IMR-90 (cell line): Measurements from ENCODE around the gene CNFN. TPM values are rescaled to one million over a fixed set of nuclear protein-coding genes. Genes with fewer than 3 reads are reported as not detected.
A peak's percentile ranks its signal among the peaks of the same experiment; 100 is the strongest.

Source experiments
- ATAC-seq: fragments of 200-7000 bp; cut with Tn5 transposase; 2 replicates; pipeline ENCODE4 v1.9.1; 2020; ENCODE audit warnings: low read depth, mild to moderate bottlenecking, moderate library complexity
- BruUV-seq: library from RNA; stranded (reverse); fragments of 400-500 nt; replicated peaks from 2 replicates; lab custom pipeline; 2021; lab: Mats Ljungman, UMichigan
- CTCF ChIA-PET: fragments of 300-600 bp; formaldehyde crosslinking; extraction: SDS; loops from one replicate; lab custom pipeline; 2021; ENCODE audit warnings: antibody characterized with exemption; lab: Yijun Ruan, JAX
- POLR2A ChIA-PET: fragments of 300-600 bp; sonication (Branson Sonifier 250); formaldehyde crosslinking; loops from one replicate; lab custom pipeline; 2022; ENCODE audit warnings: antibody characterized with exemption; ENCODE audit not compliant: unreplicated experiment; lab: Charles Lee
- DNase-seq: peaks from one replicate; pipeline ENCODE4 v3.0.0; 2013
- H2AFZ ChIP-seq: replicated peaks from 2 replicates; pipeline ENCODE3; 2013; ENCODE audit warnings: low read length, mild to moderate bottlenecking; ENCODE audit not compliant: poor library complexity
- H2AK5ac ChIP-seq: 2 replicates; pipeline ENCODE4 v1.6.1; 2013; ENCODE audit warnings: low read depth, low read length, inconsistent platforms
- H2AK9ac ChIP-seq: replicated peaks from 2 replicates; pipeline ENCODE3; 2013; ENCODE audit warnings: mild to moderate bottlenecking, low read depth, low read length, moderate library complexity; ENCODE audit not compliant: poor library complexity
- H2BK120ac ChIP-seq: 2 replicates; pipeline ENCODE4 v1.6.1; 2013; ENCODE audit warnings: low read depth, low read length, inconsistent platforms
- H2BK15ac ChIP-seq: 3 replicates; pipeline ENCODE4 v1.6.1; 2013; ENCODE audit warnings: low read depth, low read length, inconsistent platforms
- H2BK20ac ChIP-seq: 2 replicates; pipeline ENCODE4 v1.6.1; 2013; ENCODE audit warnings: low read depth, mild to moderate bottlenecking, inconsistent platforms, low read length, moderate library complexity
- H2BK5ac ChIP-seq: 2 replicates; pipeline ENCODE4 v1.6.1; 2013; ENCODE audit warnings: mild to moderate bottlenecking, low read depth, low read length, inconsistent platforms; ENCODE audit not compliant: poor library complexity, severe bottlenecking
- H3K14ac ChIP-seq: replicated peaks from 2 replicates; pipeline ENCODE4 v1.6.1; 2013; ENCODE audit warnings: low read depth, low read length, inconsistent platforms
- H3K18ac ChIP-seq: 2 replicates; pipeline ENCODE4 v1.6.1; 2013; ENCODE audit warnings: low read depth, low read length, control low read depth
- H3K23ac ChIP-seq: 2 replicates; pipeline ENCODE4 v1.6.1; 2013; ENCODE audit warnings: low read depth, low read length, inconsistent platforms
- H3K27ac ChIP-seq: 2 replicates; pipeline ENCODE4 v1.5.1; 2013; ENCODE audit warnings: mild to moderate bottlenecking, control low read depth, low read length; ENCODE audit not compliant: insufficient read depth
- H3K27me3 ChIP-seq: 2 replicates; pipeline ENCODE4 v1.6.1; 2013; ENCODE audit warnings: low read length; ENCODE audit not compliant: control insufficient read depth, insufficient read depth
- H3K36me3 ChIP-seq: 2 replicates; pipeline ENCODE4 v1.6.1; 2013; ENCODE audit warnings: low read length, mixed read lengths; ENCODE audit not compliant: control insufficient read depth, insufficient read depth
- H3K4ac ChIP-seq: 2 replicates; pipeline ENCODE4 v1.6.1; 2013; ENCODE audit warnings: low read depth, low read length, inconsistent platforms
- H3K4me1 ChIP-seq: 2 replicates; pipeline ENCODE4 v1.6.1; 2013; ENCODE audit warnings: low read length, mixed read lengths; ENCODE audit not compliant: control insufficient read depth, insufficient read depth
- H3K4me2 ChIP-seq: 2 replicates; pipeline ENCODE4 v1.6.1; 2013; ENCODE audit warnings: low read depth, mild to moderate bottlenecking, control low read depth, low read length, moderate library complexity
- H3K4me3 ChIP-seq: 2 replicates; pipeline ENCODE4 v1.5.1; 2013; ENCODE audit warnings: low read depth, mild to moderate bottlenecking, control low read depth, low read length, moderate library complexity; ENCODE audit not compliant: insufficient read depth
- H3K56ac ChIP-seq: 2 replicates; pipeline ENCODE4 v1.6.1; 2013; ENCODE audit warnings: low read length, inconsistent platforms; ENCODE audit not compliant: insufficient read depth; ENCODE audit errors: extremely low read depth
- H3K79me1 ChIP-seq, 2 experiments: 2 replicates each; pipeline ENCODE4 v1.6.1; 2013; ENCODE audit warnings: low read length in 2 of 2, inconsistent platforms in 1 of 2, low read depth in 1 of 2
- H3K9ac ChIP-seq: 2 replicates; pipeline ENCODE4 v1.6.1; 2013; ENCODE audit warnings: low read depth, low read length, control low read depth
- H3K9me1 ChIP-seq: 2 replicates; pipeline ENCODE4 v1.6.1; 2013; ENCODE audit warnings: low read length, inconsistent platforms; ENCODE audit not compliant: insufficient read depth
- H3K9me3 ChIP-seq: 2 replicates; pipeline ENCODE4 v1.6.1; 2013; ENCODE audit warnings: low read length; ENCODE audit not compliant: control insufficient read depth, insufficient read depth
- H4K20me1 ChIP-seq: 2 replicates; pipeline ENCODE4 v1.6.1; 2013; ENCODE audit warnings: low read length, inconsistent platforms; ENCODE audit not compliant: insufficient read depth
- H4K5ac ChIP-seq: 2 replicates; pipeline ENCODE4 v1.6.1; 2013; ENCODE audit warnings: mild to moderate bottlenecking, low read depth, low read length, control low read depth
- H4K8ac ChIP-seq, 2 experiments: 2 replicates each; pipeline ENCODE4 v1.6.1; 2013; ENCODE audit warnings: low read depth in 2 of 2, low read length in 2 of 2, control low read depth in 1 of 2, inconsistent platforms in 1 of 2
- H4K91ac ChIP-seq: 2 replicates; pipeline ENCODE4 v1.6.1; 2013; ENCODE audit warnings: low read depth, low read length, inconsistent platforms; ENCODE audit not compliant: insufficient read depth
- BHLHE40 ChIP-seq: fragments of 150-350 bp; IDR thresholded peaks from 2 replicates; pipeline ENCODE4 v1.6.1; 2016; ENCODE audit warnings: mild to moderate bottlenecking, low read depth, low read length
- CHD1 ChIP-seq: IDR thresholded peaks from 2 replicates; pipeline ENCODE4 v1.6.1; 2012; ENCODE audit warnings: low read depth, low read length, improper control_type of control experiment
- CTCF ChIP-seq: conservative IDR thresholded peaks from 2 replicates; pipeline ENCODE4 v1.5.1; 2012; ENCODE audit warnings: mild to moderate bottlenecking, low read depth, low read length, improper control_type of control experiment
- ELK1 ChIP-seq: fragments of 150-350 bp; IDR thresholded peaks from 2 replicates; pipeline ENCODE4 v1.6.1; 2016; ENCODE audit warnings: low read depth, mild to moderate bottlenecking, low read length, moderate library complexity, borderline replicate concordance
- MAFK ChIP-seq: IDR thresholded peaks from 2 replicates; pipeline ENCODE4 v1.6.1; 2012; ENCODE audit warnings: low read depth, low read length, improper control_type of control experiment
- MAZ ChIP-seq: IDR thresholded peaks from 2 replicates; pipeline ENCODE4 v1.6.1; 2012; ENCODE audit warnings: low read depth, mild to moderate bottlenecking, low read length, improper control_type of control experiment, moderate library complexity, borderline replicate concordance
- NFE2L2 ChIP-seq: fragments of 150-350 bp; IDR thresholded peaks from 2 replicates; pipeline ENCODE4 v1.6.1; 2016; ENCODE audit warnings: low read depth, mild to moderate bottlenecking, low read length
- USF2 ChIP-seq: fragments of 150-350 bp; IDR thresholded peaks from 2 replicates; pipeline ENCODE4 v1.6.1; 2017; ENCODE audit warnings: mild to moderate bottlenecking, antibody characterized with exemption, low read length, low read depth
- WGBS, 2 experiments: methylation state at CpG; one replicate each; pipeline versions ENCODE4 v1.1.5 to v1.1.7; 2013; ENCODE audit warnings: missing lambda C conversion rate in 2 of 2; ENCODE audit not compliant: insufficient read length in 1 of 2; ENCODE audit errors: extremely low coverage in 2 of 2; 5-methylcytosine and 5-hydroxymethylcytosine counted together
- dilution Hi-C: fragments of 300-500 bp; cut with HindIII; formaldehyde crosslinking; loops from one replicate; pipeline ENCODE4 v1.14.3; 2018; ENCODE audit warnings: low sequenced_read_pairs; ENCODE audit not compliant: unreplicated experiment
- in situ Hi-C: fragments of 300-500 bp; cut with MboI; formaldehyde crosslinking; loops from 3 replicates; pipeline ENCODE4 v1.14.3; 2019; ENCODE audit warnings: low sequenced_read_pairs, inconsistent platforms, mixed read lengths
- intact Hi-C: fragments of 100-400 bp; cut with micrococcal nuclease; formaldehyde crosslinking; loops from 2 replicates; pipeline ENCODE4 v1.10.0; 2022
- polyA plus RNA-seq, 3 experiments: library from polyadenylated mRNA; depleted of rRNA; stranded (reverse); fragments of >200 nt; gene quantifications; 2 replicates each; pipeline ENCODE4 v1.2.3, GENCODE V29; 2012; ENCODE audit warnings: low replicate concordance in 1 of 3
- total RNA-seq: library from RNA; depleted of rRNA; stranded (reverse); fragments of >200 nt; gene quantifications from 2 replicates; pipeline ENCODE4 v1.2.3, GENCODE V29; 2012

The CNFN gene
- total and polyA plus RNA-seq, 2 of the 4 experiments (the other 2 are of a cell fraction), result 1.2 TPM; not detected in 1

GRCh38 chr19:42352301-42353259, 37.5 kb downstream of the CNFN start:
- Histone ChIP-seq H3K27ac (no peak overlapping the region), H3K18ac (no peak overlapping the region), H3K4ac (no peak overlapping the region), H3K23ac (no peak overlapping the region), H3K9me1 (0 out of 2 replicates have a peak, but pooled peaks cover 4% of the 10 kb centered on the region), H4K91ac (no peak overlapping the region), H2AK9ac (no peak overlapping the region), H3K14ac (no peak overlapping the region), H2BK120ac (no peak overlapping the region), H3K56ac (no peak overlapping the region), H2AFZ (no peak overlapping the region), H3K9me3 (no peaks in the 10 kb centered on the region), H2BK20ac (no peak overlapping the region), H3K4me3 (no peak overlapping the region), H4K20me1 (no peaks in the 10 kb centered on the region), H3K27me3 (no peaks in the 10 kb centered on the region), H3K4me1 (no peaks in the 10 kb centered on the region), H3K4me2 (no peak overlapping the region), H2BK15ac (no peak overlapping the region), H4K8ac (no peak overlapping the region), H3K36me3 (peaks cover 34% of the 10 kb centered on the region), H2AK5ac (no peak overlapping the region), H3K79me1 (no peaks in the 10 kb centered on the region), H2BK5ac (no peak overlapping the region), H3K9ac (no peak overlapping the region), H4K5ac (no peak overlapping the region)
- WGBS, 2 experiments, result 90% methylated on average over 19 of the region's 31 CpGs; no CpG with 5 or more reads in 1 of the 2 experiments
- no peak for TF ChIP-seq BHLHE40
- no peak for TF ChIP-seq MAFK
- TF ChIP-seq MAZ, result no peak
- no peak for TF ChIP-seq NFE2L2
- no peak for TF ChIP-seq CHD1
- no peak for TF ChIP-seq USF2
- TF ChIP-seq ELK1, result no peak
- no peak for TF ChIP-seq CTCF
- ATAC-seq, result no peak
- no TSS peak for BruUV-seq
- intact Hi-C loops, result no loop called here
- in situ Hi-C loops, result no loop called here
- ChIA-PET CTCF (no interaction called here), POLR2A (no interaction called here)
- peak; percentile 8 for DNase-seq
- dilution Hi-C loops, result no loop called here
